MCF 10A (cell line): ENCODE results near the gene PRRC2B. TPM values are rescaled to one million over a fixed set of nuclear protein-coding genes. Genes with fewer than 3 reads are reported as not detected.

Source experiments
- BruUV-seq: library from RNA; stranded (reverse); fragments of 400-500 nt; replicated peaks from 2 replicates; lab custom pipeline; 2021; lab: Mats Ljungman, UMichigan
- CTCF ChIA-PET: fragments of 300-600 bp; sonication (Branson Sonifier 250); formaldehyde crosslinking; extraction: SDS; loops from one replicate; lab custom pipeline; 2021; ENCODE audit warnings: antibody characterized with exemption, inconsistent platforms; lab: Yijun Ruan, JAX
- POLR2A ChIA-PET: fragments of 300-600, 350-650 bp; sonication (Branson Sonifier 250); formaldehyde crosslinking; extraction: SDS; loops from one replicate; lab custom pipeline; 2020; ENCODE audit warnings: antibody characterized with exemption, inconsistent platforms; lab: Yijun Ruan, JAX
- DNase-seq: peaks from one replicate; pipeline ENCODE4 v3.0.0-alpha.2; 2018; ENCODE audit not compliant: unreplicated experiment
- H3K27ac Mint-ChIP-seq: one replicate; pipeline ENCODE4 v1.8.0; 2022; ENCODE audit warnings: mild to moderate bottlenecking, low read depth, mixed read lengths; ENCODE audit not compliant: unreplicated experiment
- H3K27me3 Mint-ChIP-seq: one replicate; pipeline ENCODE4 v1.8.0; 2022; ENCODE audit warnings: mixed read lengths; ENCODE audit not compliant: insufficient read depth, unreplicated experiment
- H3K36me3 Mint-ChIP-seq: one replicate; pipeline ENCODE4 v1.8.0; 2022; ENCODE audit warnings: mild to moderate bottlenecking, moderate library complexity, mixed read lengths; ENCODE audit not compliant: insufficient read depth, unreplicated experiment
- H3K4me1 Mint-ChIP-seq: one replicate; pipeline ENCODE4 v1.8.0; 2022; ENCODE audit warnings: mixed read lengths; ENCODE audit not compliant: insufficient read depth, unreplicated experiment
- H3K4me3 Mint-ChIP-seq: one replicate; pipeline ENCODE4 v1.8.0; 2022; ENCODE audit warnings: mild to moderate bottlenecking, moderate library complexity, mixed read lengths; ENCODE audit not compliant: unreplicated experiment
- H3K9me3 Mint-ChIP-seq: one replicate; pipeline ENCODE4 v1.8.0; 2022; ENCODE audit warnings: mixed read lengths; ENCODE audit not compliant: unreplicated experiment
- CTCF ChIP-seq: fragments of 200-600 bp; IDR thresholded peaks from one replicate; pipeline ENCODE4 v1.8.0; 2022; ENCODE audit warnings: antibody characterized with exemption, mild to moderate bottlenecking; ENCODE audit not compliant: unreplicated experiment
- intact Hi-C: fragments of 100-400 bp; cut with micrococcal nuclease; formaldehyde crosslinking; loops from 2 replicates; pipeline ENCODE4 v1.14.1; 2022
- total RNA-seq: library from RNA; stranded (reverse); gene quantifications from 2 replicates; pipeline ENCODE4 v1.2.3, GENCODE V29; 2022

PRRC2B gene
- total RNA-seq, 1 experiment from 2014 or later, result 186 TPM

GRCh38 chr9:131420980-131421624 is 27.2 kb downstream of the PRRC2B start:
- BruUV-seq, result no TSS peak
- no peaks in the 10 kb centered on the region for H3K27me3 Mint-ChIP-seq
- H3K36me3 Mint-ChIP-seq, result peaks cover 9% of the 10 kb centered on the region
- ChIA-PET POLR2A (interaction anchor here (0.6 to 1.7 kb wide), 9 partner anchors 9 to 48 kb away, joined by 3 to 11 read pairs (median 3); no protein-coding TSS in a partner anchor), CTCF (interaction anchor here (0.6 to 2.2 kb wide), 4 partner anchors 34 to 163 kb away, joined by 3 to 11 read pairs (median 3); no protein-coding TSS in a partner anchor)
- H3K4me3 Mint-ChIP-seq, result peak overlapping the region; percentile 27
- intact Hi-C loops, result no loop called here
- no peak for TF ChIP-seq CTCF
- no peaks in the 10 kb centered on the region for H3K9me3 Mint-ChIP-seq
- peaks cover 62% of the 10 kb centered on the region for H3K4me1 Mint-ChIP-seq
- DNase-seq, result peak; percentile 75
- H3K27ac Mint-ChIP-seq, result peak overlapping the region; percentile 64

- H3K27ac Mint-ChIP-seq, result peak overlapping the region; percentile 64
- H3K4me1 Mint-ChIP-seq, result peaks cover 59% of the 10 kb centered on the region
- TF ChIP-seq CTCF, result no peak
- POLR2A ChIA-PET, result no interaction called here
- no peaks in the 10 kb centered on the region for H3K9me3 Mint-ChIP-seq
- CTCF ChIA-PET, result interaction anchor here (0.6 to 2.2 kb wide), 4 partner anchors 34 to 335 kb away, joined by 3 to 11 read pairs (median 4); no protein-coding TSS in a partner anchor
- H3K36me3 Mint-ChIP-seq, result peaks cover 12% of the 10 kb centered on the region
- intact Hi-C loops, result loop anchor here (2.0 kb wide), 1 partner anchor 27 kb away; the partner anchor contains the start of gene PRRC2B
- no TSS peak for BruUV-seq
- no peak for DNase-seq
- H3K27me3 Mint-ChIP-seq, result no peaks in the 10 kb centered on the region
- no peak overlapping the region for H3K4me3 Mint-ChIP-seq
Observed at GRCh38 chr9:131421691-131422090, 27.8 kb downstream of the PRRC2B start.

- no peaks in the 10 kb centered on the region for H3K27me3 Mint-ChIP-seq
- H3K4me1 Mint-ChIP-seq, result peaks cover 59% of the 10 kb centered on the region
- BruUV-seq, result no TSS peak
- peaks cover 12% of the 10 kb centered on the region for H3K36me3 Mint-ChIP-seq
- peak; percentile 34 for TF ChIP-seq CTCF
- H3K9me3 Mint-ChIP-seq, result no peaks in the 10 kb centered on the region
- ChIA-PET POLR2A (interaction anchor here (0.7 to 1.8 kb wide), 6 partner anchors 12 to 49 kb away, joined by 3 to 16 read pairs (median 10); no protein-coding TSS in a partner anchor), CTCF (interaction anchor here (0.6 to 2.2 kb wide), 5 partner anchors 35 to 335 kb away, joined by 3 to 11 read pairs (median 4); no protein-coding TSS in a partner anchor)
- H3K4me3 Mint-ChIP-seq, result peak overlapping the region; percentile 51
- intact Hi-C loops, result loop anchor here (2.0 kb wide), 1 partner anchor 28 kb away; the partner anchor contains the start of gene PRRC2B
- peak overlapping the region; percentile 64 for H3K27ac Mint-ChIP-seq
- peak; percentile 53 for DNase-seq
Observed at GRCh38 chr9:131422241-131422792, 28.4 kb downstream of the PRRC2B start.

GRCh38 chr9:131423171-131423581 is 29.3 kb downstream of the PRRC2B start:
- H3K4me1 Mint-ChIP-seq, result peaks cover 50% of the 10 kb centered on the region
- peaks cover 14% of the 10 kb centered on the region for H3K36me3 Mint-ChIP-seq
- POLR2A ChIA-PET, result interaction anchor here (0.6 to 1.8 kb wide), 8 partner anchors 8 to 50 kb away, joined by 3 to 16 read pairs (median 4); no protein-coding TSS in a partner anchor
- no peak for TF ChIP-seq CTCF
- BruUV-seq, result no TSS peak
- peak; percentile 94 for DNase-seq
- peak overlapping the region; percentile 51 for H3K4me3 Mint-ChIP-seq
- H3K27ac Mint-ChIP-seq, result peak overlapping the region; percentile 64
- intact Hi-C loops, result loop anchor here (1.0 to 2.0 kb wide), 2 partner anchors 28 to 50 kb away; partner anchors contain the start of gene PRRC2B
- H3K9me3 Mint-ChIP-seq, result no peaks in the 10 kb centered on the region
- H3K27me3 Mint-ChIP-seq, result no peaks in the 10 kb centered on the region
- CTCF ChIA-PET, result interaction anchor here (0.6 to 1.9 kb wide), 7 partner anchors 10 to 316 kb away, joined by 3 to 7 read pairs (median 3); no protein-coding TSS in a partner anchor
